ENCODE data around the gene EEPD1.

- TF ChIP-seq CTCF (IDR thresholded peaks at IDR 0.05) = no peak
- TF ChIP-seq POLR2A (IDR thresholded peaks at IDR 0.05) = no peak
These were observed 145.1 kb downstream of the EEPD1 start for GRCh38 chr7:36298106-36298505.
